Activated naive CD8-positive, alpha-beta T cell treated with anti-CD3 and anti-CD28 coated beads, Interleukin-2, amount 50 U/mL, for 16 hours (primary cell): ENCODE data around the gene WWP2.
"Not testable (repeated sequence)": the region's sequence is repeated elsewhere in the genome, so short reads cannot be mapped to it uniquely, and the experiment has no call there.

Experiments
- DNase-seq: peaks from one replicate; pipeline ENCODE4 v3.0.0-alpha.2; 2020; ENCODE audit warnings: low read depth, low spot score

The WWP2 gene

GRCh38 chr16:69942099-69942491 lies 180.0 kb downstream of the WWP2 start:
- DNase-seq: no peak

DNA sequence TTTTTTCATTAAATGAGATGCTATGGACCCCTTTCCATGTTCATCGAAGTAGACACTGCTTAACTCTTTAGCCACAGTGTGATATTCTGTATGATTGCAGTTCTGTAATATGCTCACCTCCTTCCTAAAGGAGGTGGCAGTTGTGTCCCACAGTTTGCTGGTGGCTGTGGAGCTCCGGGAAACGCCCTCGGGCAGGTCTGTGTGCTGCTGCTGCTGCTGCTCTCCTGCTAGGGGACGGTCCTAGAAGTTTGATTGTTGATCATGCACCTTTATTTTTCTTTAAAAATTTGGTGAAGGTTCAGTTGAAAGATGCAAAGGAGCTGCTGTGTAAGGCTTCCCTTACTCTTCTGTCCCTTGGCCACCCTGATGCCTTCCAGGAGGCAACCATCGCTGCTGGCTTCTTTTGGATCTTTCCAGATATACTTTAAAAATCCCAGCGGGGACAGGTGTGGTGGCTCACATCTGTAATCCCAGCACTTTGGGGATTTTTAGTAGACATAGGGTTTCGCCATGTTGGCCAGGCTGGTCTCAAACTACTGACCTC lies 180.6 kb downstream of the WWP2 start:
- no peak for DNase-seq

GRCh38 chr16:69943241-69944036 lies 181.3 kb downstream of the WWP2 start:
- DNase-seq: not testable (repeated sequence)

GRCh38 chr16:69950411-69950810 lies 188.3 kb downstream of the WWP2 start:
- not testable (repeated sequence) for DNase-seq

DNA sequence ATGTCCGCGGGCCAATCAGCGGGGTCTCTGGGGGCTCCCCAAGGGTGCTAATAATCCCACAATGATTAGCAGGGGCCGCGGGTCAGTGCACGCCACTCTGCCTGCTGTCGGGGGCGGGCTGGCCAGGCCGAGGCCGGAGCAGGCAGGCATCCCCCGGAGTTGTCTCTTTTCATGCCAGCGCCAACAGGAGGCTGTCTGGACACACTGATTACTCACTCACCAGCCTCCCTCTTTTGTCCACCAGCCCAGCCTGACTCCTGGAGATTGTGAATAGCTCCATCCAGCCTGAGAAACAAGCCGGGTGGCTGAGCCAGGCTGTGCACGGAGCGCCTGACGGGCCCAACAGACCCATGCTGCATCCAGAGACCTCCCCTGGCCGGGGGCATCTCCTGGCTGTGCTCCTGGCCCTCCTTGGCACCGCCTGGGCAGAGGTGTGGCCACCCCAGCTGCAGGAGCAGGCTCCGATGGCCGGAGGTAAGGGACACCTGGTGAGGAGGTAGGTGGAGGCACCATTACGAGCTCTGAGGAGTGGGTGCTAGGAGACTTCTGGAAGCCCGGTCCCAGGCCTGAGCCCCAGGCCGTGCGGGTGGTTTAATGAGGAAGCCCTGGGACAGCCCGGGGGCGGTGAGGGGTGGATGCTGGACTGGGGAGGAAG lies 189.0 kb downstream of the WWP2 start, which contains the start of gene CLEC18A:
CLEC18A (plus strand) TSS at position 318 of the 655 bp plus-strand sequence; CDS start at position 351, 33 bp downstream.
- DNase-seq: not testable (repeated sequence)

DNA sequence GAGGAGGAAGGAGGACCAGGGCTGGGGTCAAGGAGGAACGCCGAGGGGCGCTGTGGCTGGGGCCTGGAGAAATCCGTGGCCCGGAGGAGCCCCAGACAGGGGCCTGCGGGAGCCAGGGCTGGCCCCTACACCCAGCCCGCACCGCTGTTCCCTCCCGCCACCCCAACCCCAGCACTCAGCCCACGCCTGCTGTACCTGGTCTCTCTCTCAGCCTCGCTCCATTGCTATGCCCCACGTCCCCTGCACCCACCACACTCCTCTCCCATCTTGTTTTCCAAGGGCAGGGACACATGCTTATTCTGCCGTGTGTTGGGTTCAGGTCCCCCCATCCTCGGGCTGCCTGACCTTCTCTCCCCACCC lies 189.5 kb downstream of the WWP2 start:
- DNase-seq: not testable (repeated sequence)

DNA sequence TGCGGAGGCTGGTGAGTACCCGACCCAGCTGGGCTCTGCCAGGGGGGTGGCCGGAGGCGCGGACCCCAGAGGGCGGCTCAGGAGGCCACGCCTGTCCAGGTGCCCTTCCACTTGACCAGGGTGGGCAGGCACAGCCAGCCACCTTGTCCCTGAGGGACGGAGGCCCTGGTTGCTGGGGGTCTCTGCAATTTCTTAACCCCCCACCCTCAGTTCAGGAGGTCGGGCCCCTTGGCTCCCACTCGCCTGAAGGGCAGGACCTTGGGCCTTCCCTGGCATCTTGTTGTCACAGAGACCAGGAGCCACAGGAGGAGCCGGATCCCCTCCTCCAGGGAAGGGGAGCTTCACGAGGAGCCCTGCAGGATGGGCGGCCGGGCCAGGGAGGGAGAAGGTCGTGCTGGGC lies 190.0 kb downstream of the WWP2 start:
- DNase-seq: not testable (repeated sequence)

- not testable (repeated sequence) for DNase-seq
These were observed 190.6 kb downstream of the WWP2 start for GRCh38 chr16:69952572-69953355.

DNA sequence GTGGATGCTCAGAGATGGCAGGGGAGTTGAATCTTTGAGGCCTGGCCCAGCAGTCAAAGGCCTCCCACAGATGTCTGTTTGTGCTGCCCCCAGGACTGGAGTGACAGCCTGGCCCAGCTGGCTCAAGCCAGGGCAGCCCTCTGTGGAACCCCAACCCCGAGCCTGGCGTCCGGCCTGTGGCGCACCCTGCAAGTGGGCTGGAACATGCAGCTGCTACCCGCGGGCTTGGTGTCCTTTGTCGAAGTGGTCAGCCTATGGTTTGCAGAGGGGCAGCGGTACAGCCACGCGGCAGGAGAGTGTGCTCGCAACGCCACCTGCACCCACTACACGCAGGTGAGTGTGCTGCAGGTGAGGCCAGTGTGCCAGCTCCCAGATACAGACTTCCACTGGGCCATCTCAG lies 192.1 kb downstream of the WWP2 start:
- not testable (repeated sequence) for DNase-seq

DNA sequence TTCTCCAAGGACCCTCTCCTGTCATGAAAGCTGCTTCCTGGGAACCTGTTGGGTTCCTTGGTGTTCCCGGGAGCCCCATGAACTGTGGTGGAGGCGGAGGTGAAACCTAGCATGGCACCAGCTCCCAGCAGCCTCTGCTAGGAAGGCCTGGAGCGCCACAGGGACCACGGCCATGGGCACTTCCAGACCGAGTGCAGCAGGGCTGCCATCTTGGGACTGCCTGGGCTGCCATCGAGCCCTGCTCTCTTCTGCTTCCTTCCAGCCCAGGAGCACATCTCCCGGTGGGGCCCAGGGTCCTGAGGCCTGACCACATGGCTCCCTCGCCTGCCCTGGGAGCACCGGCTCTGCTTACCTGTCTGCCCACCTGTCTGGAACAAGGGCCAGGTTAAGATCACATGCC lies 201.2 kb downstream of the WWP2 start:
- DNase-seq: not testable (repeated sequence)

DNA sequence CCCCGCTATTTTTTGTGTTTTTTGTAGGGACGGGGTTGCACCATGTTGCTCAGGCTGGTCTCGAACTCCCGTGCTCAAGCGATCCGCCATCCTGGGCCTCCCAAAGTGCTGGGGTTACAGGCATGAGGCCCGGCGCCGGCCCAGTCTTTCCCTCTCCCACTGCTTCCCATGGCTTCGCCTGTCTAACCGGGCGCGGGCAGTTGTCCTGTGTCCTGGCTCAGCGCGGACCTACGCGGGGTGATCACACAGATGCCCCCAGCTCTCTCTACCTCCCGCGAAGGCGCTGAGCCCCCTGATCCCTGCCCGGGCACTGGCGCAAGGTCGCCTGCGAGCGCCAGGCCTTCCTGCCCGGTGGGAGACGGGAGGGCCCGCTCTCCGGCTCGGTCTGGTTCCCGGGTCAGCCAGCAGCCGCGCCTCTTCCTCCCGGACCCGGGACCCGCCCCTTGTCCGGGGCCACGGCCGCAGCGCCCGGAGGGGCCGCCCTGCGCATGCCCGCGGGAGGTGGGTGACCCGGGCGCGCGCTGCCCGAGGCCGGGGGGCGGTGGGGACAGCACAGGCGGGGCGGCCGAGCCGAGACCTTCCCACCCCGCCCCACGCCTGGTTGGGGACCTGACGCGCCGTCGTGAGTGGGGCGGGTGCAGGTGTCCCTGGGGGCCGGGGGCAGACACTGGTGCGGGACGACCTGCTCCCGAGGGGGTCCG lies 203.0 kb downstream of the WWP2 start:
- DNase-seq: not testable (repeated sequence)

DNA sequence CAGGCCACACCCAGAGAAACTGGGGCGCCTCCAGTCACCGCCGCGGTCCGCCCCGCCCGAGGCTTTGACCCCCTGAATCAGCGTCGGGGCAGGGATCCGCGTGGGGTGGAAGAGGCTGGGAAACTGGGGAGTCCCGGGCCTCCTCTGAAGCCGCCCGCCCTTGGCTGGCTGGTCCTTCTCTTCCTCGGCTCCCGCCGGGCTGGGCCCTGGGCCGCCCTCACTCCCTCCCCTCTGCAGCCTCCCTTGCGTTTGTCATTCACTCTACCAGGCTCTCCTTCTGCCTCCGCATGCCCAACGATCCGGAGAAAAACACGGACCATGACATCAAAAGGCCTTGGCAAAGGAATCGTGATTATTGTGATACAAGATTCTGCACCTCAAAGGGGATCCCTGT lies 203.5 kb downstream of the WWP2 start:
- DNase-seq: not testable (repeated sequence)

DNA sequence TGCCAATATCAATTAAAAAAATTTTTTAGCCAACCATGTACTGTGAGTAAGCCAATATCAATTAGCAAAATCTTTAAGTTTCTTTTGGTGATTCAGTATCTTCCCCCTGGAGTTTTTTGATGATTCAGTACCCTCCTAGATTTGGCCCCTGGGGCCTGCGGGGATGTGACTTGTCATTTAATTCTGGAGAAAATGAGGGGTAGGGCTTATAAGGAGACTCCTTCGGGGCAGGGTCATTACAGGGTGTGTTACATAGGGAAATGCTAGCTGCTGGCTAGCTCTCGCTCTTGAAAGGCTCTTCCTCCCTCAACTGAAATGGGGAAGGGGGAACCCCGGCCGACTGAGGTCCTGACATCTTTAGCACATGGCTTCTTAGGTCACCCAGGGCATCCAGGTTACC lies 205.6 kb downstream of the WWP2 start:
- DNase-seq: not testable (repeated sequence)

- not testable (repeated sequence) for DNase-seq
These were observed 206.0 kb downstream of the WWP2 start for GRCh38 chr16:69968125-69968524.

DNA sequence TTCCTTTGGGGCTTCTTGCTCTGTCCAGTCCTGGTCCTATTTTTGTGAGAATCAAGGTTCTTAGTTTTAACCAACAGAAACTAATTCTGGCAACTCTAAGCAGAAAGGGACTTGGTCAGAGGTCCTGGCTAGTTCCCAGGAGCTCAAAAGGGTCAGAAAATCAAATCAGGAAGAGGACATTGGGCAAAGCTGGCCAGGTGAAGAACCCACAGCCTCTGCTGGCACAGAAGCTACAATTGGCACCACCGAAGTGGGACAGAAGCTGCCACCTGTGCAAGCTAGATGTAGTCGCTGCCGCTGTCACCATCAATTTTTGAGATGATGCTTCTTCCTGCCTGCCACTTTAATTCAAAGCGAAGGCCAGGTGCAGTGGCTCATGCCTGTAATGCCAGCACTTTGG lies 207.5 kb downstream of the WWP2 start:
- not testable (repeated sequence) for DNase-seq

DNA sequence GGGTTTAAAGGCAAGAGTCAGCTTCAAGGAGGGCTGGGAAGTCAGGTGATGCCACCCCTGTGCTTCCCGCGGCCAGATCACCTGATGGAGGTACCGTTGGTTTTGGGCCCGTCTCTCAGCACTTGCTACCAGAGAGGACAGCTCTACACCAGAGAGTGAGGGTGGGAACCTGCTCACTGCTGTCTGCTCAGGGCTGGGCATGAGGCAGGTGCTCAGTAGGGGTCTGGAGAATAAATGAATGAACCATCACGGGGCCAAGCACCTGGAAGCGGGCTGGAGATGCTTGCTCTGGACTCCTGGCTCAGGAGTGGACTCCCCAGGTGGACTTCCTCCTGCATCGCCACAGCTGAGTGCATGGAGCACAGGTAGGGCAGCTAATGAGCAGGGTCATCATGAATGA lies 210.0 kb downstream of the WWP2 start:
- not testable (repeated sequence) for DNase-seq

DNA sequence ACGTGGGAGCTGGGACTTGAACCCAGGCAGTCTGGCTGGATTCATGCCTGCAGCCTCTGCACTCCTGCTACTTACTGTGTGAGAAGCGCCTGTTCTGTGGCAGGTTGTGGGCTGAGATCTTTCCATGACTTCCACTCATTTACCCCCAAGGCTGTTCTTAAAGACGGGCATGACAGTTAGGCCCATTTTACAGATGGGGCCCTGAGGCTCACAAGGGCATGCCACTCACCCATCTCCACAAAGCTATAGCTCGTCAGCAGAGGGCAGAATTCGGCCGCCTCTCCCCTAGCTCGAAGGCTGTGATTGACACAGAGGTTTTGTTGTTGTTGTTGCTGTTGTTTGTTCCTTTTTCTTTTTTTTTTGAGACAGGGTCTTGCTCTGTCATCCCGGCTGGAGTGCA lies 210.8 kb downstream of the WWP2 start:
- DNase-seq: not testable (repeated sequence)

DNA sequence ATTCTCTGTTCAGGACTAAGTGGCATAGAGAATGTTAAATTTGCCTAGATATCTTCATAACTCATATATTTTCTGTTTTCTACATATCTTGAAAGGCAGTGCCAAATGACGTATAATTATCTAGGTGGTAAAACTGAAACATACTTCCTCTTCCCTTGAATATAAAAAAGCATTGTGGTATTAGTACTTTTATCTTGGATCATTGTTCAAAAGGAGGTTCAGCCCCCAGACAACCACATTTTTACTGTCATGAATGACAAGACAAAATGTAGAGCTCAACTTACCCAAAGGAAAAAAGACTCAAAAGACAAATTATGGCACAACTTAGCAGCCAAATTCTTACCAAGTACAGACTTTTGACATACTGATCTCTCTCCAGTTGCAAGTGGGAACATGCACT lies 223.1 kb downstream of the WWP2 start:
- DNase-seq: not testable (repeated sequence)
